Spleen (tissue), 11 donors: ENCODE measurements around the gene SUMO2. TPM values are rescaled to one million over a fixed set of nuclear protein-coding genes. Genes with fewer than 3 reads are reported as not detected.
A peak's percentile ranks its signal among the peaks of the same experiment; 100 is the strongest.

Experiments
- DNase-seq: peaks from one replicate; pipeline ENCODE4 v3.0.0-alpha.2; 2020
- H3K27ac ChIP-seq, 8 donors: fragments of 200-600 bp; sonication (generic) in 7 of 8; 1 replicate in 4 of 8; 2 replicates in 4 of 8; pipeline versions ENCODE4 v1.5.0 to v1.8.0; 2016 to 2021; ENCODE audit warnings: inconsistent platforms in 4 of 8, mild to moderate bottlenecking in 4 of 8, moderate library complexity in 1 of 8
- H3K27me3 ChIP-seq, 7 donors: fragments of 200-600 bp; sonication (generic) in 6 of 7; replicated peaks in 1 of 7; 1 replicate in 4 of 7; 2 replicates in 3 of 7; pipeline versions ENCODE4 v1.5.0 to v1.8.0; 2016 to 2021; ENCODE audit warnings: inconsistent platforms in 3 of 7, mild to moderate bottlenecking in 1 of 7
- H3K36me3 ChIP-seq, 6 donors: fragments of 200-600 bp; sonication (generic) in 5 of 6; 1 replicate in 4 of 6; 2 replicates in 2 of 6; pipeline versions ENCODE4 v1.5.0 to v1.8.0; 2016 to 2021; ENCODE audit warnings: inconsistent platforms in 2 of 6
- H3K4me1 ChIP-seq, 6 donors: fragments of 200-600 bp; sonication (generic) in 5 of 6; 1 replicate in 3 of 6; 2 replicates in 3 of 6; pipeline versions ENCODE4 v1.5.0 to v1.8.0; 2016 to 2021; ENCODE audit warnings: inconsistent platforms in 3 of 6
- H3K4me3 ChIP-seq, 8 donors: fragments of 200-600 bp; sonication (generic) in 7 of 8; 1 replicate in 4 of 8; 2 replicates in 4 of 8; pipeline versions ENCODE4 v1.5.0 to v1.8.0; 2016 to 2021; ENCODE audit warnings: inconsistent platforms in 4 of 8, mild to moderate bottlenecking in 4 of 8, moderate library complexity in 2 of 8
- H3K9me3 ChIP-seq, 8 donors: fragments of 200-600 bp; sonication (generic) in 7 of 8; 1 replicate in 4 of 8; 2 replicates in 4 of 8; pipeline versions ENCODE4 v1.5.0 to v1.8.0; 2016 to 2021; ENCODE audit warnings: inconsistent platforms in 4 of 8
- POLR2A ChIP-seq, 3 donors: fragments of 450-650 bp; IDR thresholded peaks; one replicate each; pipeline ENCODE4 v1.5.1; 2017; ENCODE audit warnings: antibody characterized with exemption in 3 of 3, mild to moderate bottlenecking in 1 of 3
- POLR2AphosphoS5 ChIP-seq, 3 donors: sonication (generic); formaldehyde crosslinking; IDR thresholded peaks; one replicate each; pipeline ENCODE4 v1.5.1; 2017; ENCODE audit warnings: antibody characterized with exemption in 3 of 3
- WGBS, 5 donors: extraction: QIAGEN DNeasy Blood & Tissue Kit in 3 of 5; methylation state at CpG; one replicate each; pipeline versions ENCODE4 v1.1.5 to v1.1.7; 2013 to 2018; 5-methylcytosine and 5-hydroxymethylcytosine counted together
- intact Hi-C: fragments of 100-400 bp; cut with DNase I; formaldehyde crosslinking; loops from one replicate; pipeline ENCODE4 v1.15.0; 2023; ENCODE audit warnings: low total_unique reads
- polyA plus RNA-seq, 3 donors: library from polyadenylated mRNA; stranded (reverse); fragments of 200-250 nt; gene quantifications; one replicate each; pipeline ENCODE4 v1.2.1, GENCODE V29; 2013
- total RNA-seq, 7 donors: library from RNA; depleted of rRNA in 3 of 7; stranded (reverse); fragments of >200 nt in 3 of 7; fragmentation: NEBNext Ultra II Directional in 4 of 7; extraction: Animal tissue kit (Norgen Biotek cat#: 25700) in 4 of 7; gene quantifications; one replicate each; pipeline versions ENCODE4 v1.1.0 to v1.2.1, GENCODE V29; 2016 to 2021
- TF ChIP-seq, protein P1 (sequence below), 11 experiments: fragments of 200-600 bp in 7 of 11; fragments of 450-650 bp in 4 of 11; sonication (generic) in 4 of 11; IDR thresholded peaks in 8 of 11; conservative IDR thresholded peaks in 3 of 11; 1 replicate in 7 of 11; 2 replicates in 4 of 11; pipeline versions ENCODE4 v1.4.0 to v1.8.0; 2016 to 2021; ENCODE audit warnings: antibody characterized with exemption in 11 of 11, inconsistent platforms in 4 of 11, mild to moderate bottlenecking in 1 of 11
- donor health status: healthy with polysubstance abuse.
- donor health status: DM: no; HTN: no; CAD: no; lungs with moderate emphysema.
- donor health status: DM: no; HTN: no; CAD: no.
- donor health status: Bipolar disorder and iron deficiency.
- donor health status: healthy.
- donor health status: DM: no; HTN: no; CAD: no.
- donor health status: DM: yes; HTN: yes; CAD: no.

Gene SUMO2
- total and polyA plus RNA-seq, 10 donors, result 67.7 to 310 (median 122) TPM

GRCh38 chr17:75188614-75189013 lies 5.9 kb upstream of the SUMO2 start:
- no peaks in the 10 kb centered on the region for H3K9me3 ChIP-seq
- no peaks in the 10 kb centered on the region for H3K27me3 ChIP-seq
- 90 to 97% (median 94%) methylated on average over 6 of the region's 6 CpGs for WGBS, 5 donors
- H3K27ac ChIP-seq, result no peak overlapping the region
- no peak overlapping the region for H3K4me3 ChIP-seq
- intact Hi-C loops, result no loop called here
- H3K4me1 ChIP-seq, result peaks cover 3 to 9% (median 7%) of the 10 kb centered on the region in 6 donors
- no peak for TF ChIP-seq POLR2AphosphoS5 (IDR thresholded peaks at IDR 0.05)
- TF ChIP-seq, protein P1, sequence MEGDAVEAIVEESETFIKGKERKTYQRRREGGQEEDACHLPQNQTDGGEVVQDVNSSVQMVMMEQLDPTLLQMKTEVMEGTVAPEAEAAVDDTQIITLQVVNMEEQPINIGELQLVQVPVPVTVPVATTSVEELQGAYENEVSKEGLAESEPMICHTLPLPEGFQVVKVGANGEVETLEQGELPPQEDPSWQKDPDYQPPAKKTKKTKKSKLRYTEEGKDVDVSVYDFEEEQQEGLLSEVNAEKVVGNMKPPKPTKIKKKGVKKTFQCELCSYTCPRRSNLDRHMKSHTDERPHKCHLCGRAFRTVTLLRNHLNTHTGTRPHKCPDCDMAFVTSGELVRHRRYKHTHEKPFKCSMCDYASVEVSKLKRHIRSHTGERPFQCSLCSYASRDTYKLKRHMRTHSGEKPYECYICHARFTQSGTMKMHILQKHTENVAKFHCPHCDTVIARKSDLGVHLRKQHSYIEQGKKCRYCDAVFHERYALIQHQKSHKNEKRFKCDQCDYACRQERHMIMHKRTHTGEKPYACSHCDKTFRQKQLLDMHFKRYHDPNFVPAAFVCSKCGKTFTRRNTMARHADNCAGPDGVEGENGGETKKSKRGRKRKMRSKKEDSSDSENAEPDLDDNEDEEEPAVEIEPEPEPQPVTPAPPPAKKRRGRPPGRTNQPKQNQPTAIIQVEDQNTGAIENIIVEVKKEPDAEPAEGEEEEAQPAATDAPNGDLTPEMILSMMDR (IDR thresholded peaks at IDR 0.05 in 8 of 11, conservative IDR thresholded peaks at IDR 0.05 in 3 of 11), result no peak
- TF ChIP-seq POLR2A (IDR thresholded peaks at IDR 0.05), result no peak
- peak; percentile 13 for DNase-seq
- H3K36me3 ChIP-seq, result no peaks in the 10 kb centered on the region

- peak; percentile 31 for DNase-seq
- no peaks in the 10 kb centered on the region for H3K27me3 ChIP-seq
- no peak overlapping the region for H3K4me3 ChIP-seq
- WGBS, 5 donors, result 78 to 88% (median 87%) methylated on average over 9 of the region's 9 CpGs
- peaks cover 0 to 14% (median 9%) of the 10 kb centered on the region in 6 donors for H3K36me3 ChIP-seq
- H3K27ac ChIP-seq, result peak overlapping the region in 6 of 8 donors; percentile 100
- H3K9me3 ChIP-seq, result no peaks in the 10 kb centered on the region
- TF ChIP-seq POLR2AphosphoS5 (IDR thresholded peaks at IDR 0.05) (no peak), POLR2A (IDR thresholded peaks at IDR 0.05) (no peak)
- TF ChIP-seq, protein P1 (IDR thresholded peaks at IDR 0.05 in 8 of 11, conservative IDR thresholded peaks at IDR 0.05 in 3 of 11), result no peak
- H3K4me1 ChIP-seq, result peaks cover 17 to 39% (median 35%) of the 10 kb centered on the region in 6 donors
- intact Hi-C loops, result no loop called here
These were observed 1.5 kb upstream of the SUMO2 start for GRCh38 chr17:75183999-75184884.

- peaks cover 17 to 59% (median 43%) of the 10 kb centered on the region in 6 donors for H3K4me1 ChIP-seq
- DNase-seq, result peak; percentile 93
- H3K36me3 ChIP-seq, result peaks cover 0 to 32% (median 19%) of the 10 kb centered on the region in 6 donors
- peak overlapping the region; percentile 62 to 98 (median 96) for H3K4me3 ChIP-seq
- no peak for TF ChIP-seq POLR2A (IDR thresholded peaks at IDR 0.05)
- TF ChIP-seq POLR2AphosphoS5 (IDR thresholded peaks at IDR 0.05), result no peak
- TF ChIP-seq, protein P1 (IDR thresholded peaks at IDR 0.05 in 8 of 11, conservative IDR thresholded peaks at IDR 0.05 in 3 of 11), result peak in 3 of 11 experiments; percentile 14 to 70 (median 69)
- WGBS, 5 donors, result 0 to 3% (median 1%) methylated on average over 12 to 33 of the region's 33 CpGs; no CpG with 5 or more reads in 1 of the 5 donors
- H3K27me3 ChIP-seq, result no peaks in the 10 kb centered on the region
- H3K9me3 ChIP-seq, result no peaks in the 10 kb centered on the region
- intact Hi-C loops, result no loop called here
- peak overlapping the region; percentile 99 to 100 (median 100) for H3K27ac ChIP-seq
These were observed 515 bp downstream of the SUMO2 start for GRCh38 chr17:75182319-75182568.

DNA sequence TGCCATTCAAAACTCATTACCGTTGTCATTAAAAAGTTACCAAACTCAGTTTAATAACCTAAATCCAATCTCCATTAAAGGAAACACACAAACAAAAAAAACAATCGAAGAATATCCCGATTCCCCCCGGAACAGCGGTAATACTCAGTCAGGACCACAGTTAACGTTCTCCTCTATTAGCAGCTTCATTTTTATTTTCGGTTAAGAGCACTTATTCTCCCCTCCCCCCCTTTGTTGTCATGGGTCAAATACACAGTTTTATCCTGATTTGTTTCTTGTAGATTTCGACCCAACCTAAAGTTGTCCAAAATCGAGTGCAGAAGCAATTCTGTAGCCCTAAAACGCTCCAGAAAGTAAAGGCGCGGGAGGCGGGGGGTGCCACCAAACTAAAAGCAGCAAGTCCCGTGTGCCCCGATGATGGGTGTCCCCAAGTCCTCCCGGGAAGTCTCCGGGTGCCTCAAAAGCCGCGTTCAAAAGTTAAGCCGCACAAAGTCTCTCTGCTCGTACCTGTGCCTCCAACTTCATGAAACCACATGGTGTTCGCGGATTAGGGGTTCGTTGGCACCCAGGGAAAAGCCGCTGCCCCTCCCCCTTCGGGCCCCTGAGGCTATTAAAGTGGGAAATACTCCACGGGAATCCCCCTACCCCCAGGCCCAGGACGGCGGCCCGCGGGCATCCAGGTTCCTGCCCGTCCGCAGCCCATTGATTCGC lies 996 bp downstream of the SUMO2 start:
- H3K27me3 ChIP-seq, result no peaks in the 10 kb centered on the region
- peak overlapping the region; percentile 99 to 100 (median 100) for H3K27ac ChIP-seq
- H3K4me3 ChIP-seq, result peak overlapping the region; percentile 62 to 98 (median 96)
- 0 to 1% (median 0%) methylated on average over 20 to 34 of the region's 34 CpGs for WGBS, 5 donors
- intact Hi-C loops, result no loop called here
- H3K4me1 ChIP-seq, result peaks cover 17 to 63% (median 45%) of the 10 kb centered on the region in 6 donors
- no peaks in the 10 kb centered on the region for H3K9me3 ChIP-seq
- no peak for DNase-seq
- TF ChIP-seq, protein P1 (IDR thresholded peaks at IDR 0.05 in 8 of 11, conservative IDR thresholded peaks at IDR 0.05 in 3 of 11), result no peak
- no peak for TF ChIP-seq POLR2AphosphoS5 (IDR thresholded peaks at IDR 0.05)
- no peak for TF ChIP-seq POLR2A (IDR thresholded peaks at IDR 0.05)
- peaks cover 0 to 37% (median 24%) of the 10 kb centered on the region in 6 donors for H3K36me3 ChIP-seq
